Calu3 (cell line): ENCODE results near the gene IL15. TPM values are rescaled to one million over a fixed set of nuclear protein-coding genes. Genes with fewer than 3 reads are reported as not detected.
"Not testable (repeated sequence)": the region's sequence is repeated elsewhere in the genome, so short reads cannot be mapped to it uniquely, and the experiment has no call there.

Source experiments
- BruUV-seq: library from RNA; stranded (reverse); fragments of 400-500 nt; replicated peaks from 2 replicates; lab custom pipeline; 2021; lab: Mats Ljungman, UMichigan
- CTCF ChIA-PET: fragments of 300-600 bp; sonication (Branson Sonifier 250); formaldehyde crosslinking; loops from one replicate; lab custom pipeline; 2022; ENCODE audit warnings: antibody characterized with exemption; lab: Charles Lee
- DNase-seq: peaks from one replicate; pipeline ENCODE4 v3.0.0; 2022
- H3K27ac Mint-ChIP-seq: one replicate; pipeline ENCODE4 v1.8.0; 2022; ENCODE audit warnings: mixed read lengths; ENCODE audit not compliant: unreplicated experiment
- H3K27me3 Mint-ChIP-seq: one replicate; pipeline ENCODE4 v1.8.0; 2022; ENCODE audit warnings: mixed read lengths; ENCODE audit not compliant: unreplicated experiment
- H3K36me3 Mint-ChIP-seq: one replicate; pipeline ENCODE4 v1.8.0; 2022; ENCODE audit warnings: mild to moderate bottlenecking, moderate library complexity, mixed read lengths; ENCODE audit not compliant: insufficient read depth, unreplicated experiment
- H3K4me1 Mint-ChIP-seq: one replicate; pipeline ENCODE4 v1.8.0; 2022; ENCODE audit warnings: mild to moderate bottlenecking, low read depth, mixed read lengths; ENCODE audit not compliant: unreplicated experiment
- H3K4me3 Mint-ChIP-seq: one replicate; pipeline ENCODE4 v1.8.0; 2022; ENCODE audit warnings: mild to moderate bottlenecking, low read depth, moderate library complexity, mixed read lengths; ENCODE audit not compliant: unreplicated experiment
- H3K9me3 Mint-ChIP-seq: one replicate; pipeline ENCODE4 v1.8.0; 2022; ENCODE audit warnings: low read depth, mixed read lengths; ENCODE audit not compliant: unreplicated experiment
- intact Hi-C: fragments of 100-400 bp; cut with micrococcal nuclease; formaldehyde crosslinking; loops from one replicate; pipeline ENCODE4 v1.10.0; 2022; ENCODE audit not compliant: unreplicated experiment
- total RNA-seq: library from RNA; stranded (reverse); gene quantifications from 2 replicates; pipeline ENCODE4 v1.2.3, GENCODE V29; 2022
- TF ChIP-seq, protein P1 (sequence below): fragments of 200-600 bp; IDR thresholded peaks from one replicate; pipeline ENCODE4 v1.8.0; 2022; ENCODE audit warnings: antibody characterized with exemption; ENCODE audit not compliant: unreplicated experiment

IL15 gene
- total RNA-seq, 1 experiment from 2014 or later: 4.6 TPM

DNA sequence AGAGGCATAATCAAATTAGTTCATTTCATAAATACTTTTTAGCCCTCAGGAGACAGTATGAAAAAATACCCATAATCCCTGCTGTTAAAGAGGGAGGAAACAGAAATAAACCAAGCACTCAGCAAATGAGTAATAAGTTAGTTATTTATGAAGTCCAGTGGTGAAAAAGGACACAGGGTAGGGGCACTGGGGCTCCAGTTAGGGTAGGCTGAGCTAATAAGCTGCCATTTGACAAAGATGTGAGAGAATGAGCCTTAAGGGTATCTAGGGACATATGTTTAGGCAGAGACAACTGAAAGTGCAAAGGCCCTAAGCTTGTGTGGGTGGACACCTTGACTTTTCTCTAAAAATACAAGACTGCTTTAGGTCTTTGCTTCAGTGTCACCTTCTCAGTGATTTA is 94.4 kb downstream of the IL15 start:
- peaks cover 8% of the 10 kb centered on the region for H3K4me1 Mint-ChIP-seq
- H3K27ac Mint-ChIP-seq: no peak overlapping the region
- DNase-seq: no peak
- TF ChIP-seq, protein P1, sequence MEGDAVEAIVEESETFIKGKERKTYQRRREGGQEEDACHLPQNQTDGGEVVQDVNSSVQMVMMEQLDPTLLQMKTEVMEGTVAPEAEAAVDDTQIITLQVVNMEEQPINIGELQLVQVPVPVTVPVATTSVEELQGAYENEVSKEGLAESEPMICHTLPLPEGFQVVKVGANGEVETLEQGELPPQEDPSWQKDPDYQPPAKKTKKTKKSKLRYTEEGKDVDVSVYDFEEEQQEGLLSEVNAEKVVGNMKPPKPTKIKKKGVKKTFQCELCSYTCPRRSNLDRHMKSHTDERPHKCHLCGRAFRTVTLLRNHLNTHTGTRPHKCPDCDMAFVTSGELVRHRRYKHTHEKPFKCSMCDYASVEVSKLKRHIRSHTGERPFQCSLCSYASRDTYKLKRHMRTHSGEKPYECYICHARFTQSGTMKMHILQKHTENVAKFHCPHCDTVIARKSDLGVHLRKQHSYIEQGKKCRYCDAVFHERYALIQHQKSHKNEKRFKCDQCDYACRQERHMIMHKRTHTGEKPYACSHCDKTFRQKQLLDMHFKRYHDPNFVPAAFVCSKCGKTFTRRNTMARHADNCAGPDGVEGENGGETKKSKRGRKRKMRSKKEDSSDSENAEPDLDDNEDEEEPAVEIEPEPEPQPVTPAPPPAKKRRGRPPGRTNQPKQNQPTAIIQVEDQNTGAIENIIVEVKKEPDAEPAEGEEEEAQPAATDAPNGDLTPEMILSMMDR: no peak
- no peak overlapping the region for H3K4me3 Mint-ChIP-seq
- H3K27me3 Mint-ChIP-seq: no peaks in the 10 kb centered on the region
- H3K36me3 Mint-ChIP-seq: no peaks in the 10 kb centered on the region
- CTCF ChIA-PET: no interaction called here
- intact Hi-C loops: no loop called here
- no TSS peak for BruUV-seq
- no peaks in the 10 kb centered on the region for H3K9me3 Mint-ChIP-seq

DNA sequence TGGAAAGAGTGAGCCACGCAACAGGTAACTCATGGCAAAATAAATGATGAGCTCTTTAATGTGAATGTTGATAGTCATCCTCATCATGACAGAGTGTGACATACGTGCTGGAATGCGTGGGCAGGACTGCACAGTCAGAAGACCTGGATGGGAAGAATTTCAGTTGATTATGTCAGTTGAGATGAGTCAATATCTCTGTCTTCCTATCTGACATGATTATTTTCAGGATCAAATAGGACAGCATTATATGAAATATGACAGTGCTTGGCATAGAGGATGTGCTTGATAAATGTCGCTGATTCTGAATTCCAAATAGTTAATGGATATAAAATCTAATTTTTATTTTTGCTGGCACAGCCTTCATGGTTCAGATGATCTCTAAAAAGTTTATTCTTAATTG is 95.1 kb downstream of the IL15 start:
- peaks cover 8% of the 10 kb centered on the region for H3K4me1 Mint-ChIP-seq

DNA sequence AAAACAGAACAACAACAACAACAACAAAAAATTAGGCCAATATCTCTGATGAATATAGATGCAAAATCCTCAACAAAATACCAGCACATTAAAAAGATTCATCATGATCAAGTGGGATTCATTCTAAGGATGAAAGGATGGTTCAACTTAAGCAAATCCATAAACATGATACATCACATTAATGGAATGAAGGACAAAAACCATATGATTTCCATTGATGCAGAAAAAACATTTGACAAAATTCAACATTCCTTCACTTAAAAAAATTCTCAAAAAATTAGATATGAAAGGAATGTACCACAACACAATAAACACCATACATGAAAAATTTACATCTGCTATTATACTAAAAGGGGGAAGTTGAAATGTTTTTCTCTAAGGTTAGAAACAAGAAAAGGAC is 103.3 kb downstream of the IL15 start:
- CTCF ChIA-PET: no interaction called here
- Mint-ChIP-seq H3K4me3 (no peak overlapping the region), H3K27me3 (no peaks in the 10 kb centered on the region), H3K4me1 (no peaks in the 10 kb centered on the region), H3K36me3 (no peaks in the 10 kb centered on the region), H3K27ac (no peak overlapping the region), H3K9me3 (peaks cover 5% of the 10 kb centered on the region)
- no peak for DNase-seq
- TF ChIP-seq, protein P1: no peak
- BruUV-seq: no TSS peak
- intact Hi-C loops: no loop called here

More for the DNA sequence above, 95.1 kb downstream of the IL15 start:
- H3K4me3 Mint-ChIP-seq: no peak overlapping the region
- no peaks in the 10 kb centered on the region for H3K27me3 Mint-ChIP-seq
- H3K36me3 Mint-ChIP-seq: no peaks in the 10 kb centered on the region
- CTCF ChIA-PET: no interaction called here
- intact Hi-C loops: no loop called here
- TF ChIP-seq, protein P1: no peak
- no peaks in the 10 kb centered on the region for H3K9me3 Mint-ChIP-seq
- H3K27ac Mint-ChIP-seq: no peak overlapping the region
- no TSS peak for BruUV-seq
- no peak for DNase-seq

DNA sequence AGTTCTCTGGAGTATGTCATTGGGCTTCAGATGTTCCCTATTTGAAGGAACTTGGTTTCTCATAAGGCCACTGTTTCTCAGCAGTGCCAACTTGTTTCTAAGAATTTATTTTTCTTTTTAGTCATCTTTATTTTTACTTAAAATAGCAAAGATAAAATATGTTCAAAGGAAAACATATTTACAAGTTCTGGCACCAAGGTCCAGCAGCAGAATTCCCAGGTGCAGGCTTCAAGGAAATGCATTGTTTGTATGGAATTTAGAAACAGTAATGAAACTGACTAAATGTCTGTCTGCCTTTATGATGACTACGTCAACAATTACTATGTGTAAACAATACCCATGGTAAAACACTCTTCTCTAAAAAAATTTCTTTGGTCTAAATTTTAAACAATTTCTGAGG is 109.6 kb downstream of the IL15 start:
- peaks cover 5% of the 10 kb centered on the region for H3K9me3 Mint-ChIP-seq
- H3K36me3 Mint-ChIP-seq: no peaks in the 10 kb centered on the region
- no peaks in the 10 kb centered on the region for H3K27me3 Mint-ChIP-seq
- intact Hi-C loops: no loop called here
- TF ChIP-seq, protein P1: no peak
- CTCF ChIA-PET: no interaction called here
- no peak overlapping the region for H3K4me3 Mint-ChIP-seq
- no peak overlapping the region for H3K27ac Mint-ChIP-seq
- no peak for DNase-seq
- BruUV-seq: no TSS peak
- no peaks in the 10 kb centered on the region for H3K4me1 Mint-ChIP-seq

DNA sequence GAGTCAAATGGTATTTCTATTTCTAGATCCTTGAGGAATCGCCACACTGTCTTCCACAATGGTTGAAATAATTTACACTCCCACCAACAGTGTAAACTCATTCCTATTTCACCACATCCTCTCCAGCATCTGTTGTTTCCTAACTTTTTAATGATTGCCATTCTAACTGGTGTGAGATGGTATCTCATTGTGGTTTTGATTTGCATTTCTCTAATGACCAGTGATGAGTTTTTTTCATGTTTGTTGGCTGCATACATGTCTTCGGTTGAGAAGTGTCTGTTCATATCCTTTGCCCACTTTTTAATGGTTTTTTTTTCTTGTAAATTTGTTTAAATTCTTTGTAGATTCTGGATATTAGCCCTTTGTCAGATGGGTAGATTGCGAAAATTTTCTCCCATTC is 115.4 kb downstream of the IL15 start:
- H3K4me1 Mint-ChIP-seq, H3K36me3 Mint-ChIP-seq, CTCF ChIA-PET, H3K27me3 Mint-ChIP-seq, DNase-seq, H3K9me3 Mint-ChIP-seq, H3K4me3 Mint-ChIP-seq, H3K27ac Mint-ChIP-seq, BruUV-seq, intact Hi-C loops: not testable (repeated sequence)
